CD8-positive, alpha-beta memory T cell (primary cell): ENCODE data around the gene RAB15. TPM values are rescaled to one million over a fixed set of nuclear protein-coding genes. Genes with fewer than 3 reads are reported as not detected.
A peak's percentile ranks its signal among the peaks of the same experiment; 100 is the strongest.

Experiments
- CTCF ChIA-PET: fragments of 350-600 bp; sonication (Branson Sonifier 250); formaldehyde crosslinking; loops from one replicate; lab custom pipeline; 2021; ENCODE audit warnings: antibody characterized with exemption; lab: Charles Lee
- POLR2A ChIA-PET: fragments of 350-600 bp; sonication (Branson Sonifier 250); formaldehyde crosslinking; loops from one replicate; lab custom pipeline; 2021; ENCODE audit warnings: antibody characterized with exemption; lab: Charles Lee
- DNase-seq, 5 donors: peaks; one replicate each; pipeline versions ENCODE4 v3.0.0 to v3.0.0-alpha.2; 2020 to 2022; ENCODE audit warnings: mixed read lengths in 1 of 5
- H3K27ac ChIP-seq: one replicate; pipeline ENCODE4 v1.7.0; 2013; ENCODE audit warnings: low read depth, mild to moderate bottlenecking, low read length, moderate library complexity
- H3K27me3 ChIP-seq: 2 replicates; pipeline ENCODE4 v1.7.0; 2013; ENCODE audit warnings: low read length, mild to moderate bottlenecking; ENCODE audit not compliant: insufficient read depth, poor library complexity, severe bottlenecking
- H3K36me3 ChIP-seq: 2 replicates; pipeline ENCODE4 v1.7.0; 2013; ENCODE audit warnings: mild to moderate bottlenecking, low read length, moderate library complexity; ENCODE audit not compliant: insufficient read depth
- H3K4me1 ChIP-seq: 2 replicates; pipeline ENCODE4 v1.7.0; 2013; ENCODE audit warnings: mild to moderate bottlenecking, low read length, moderate library complexity; ENCODE audit not compliant: insufficient read depth
- H3K4me3 ChIP-seq: 2 replicates; pipeline ENCODE4 v1.7.0; 2013; ENCODE audit warnings: mild to moderate bottlenecking, low read length
- H3K9me3 ChIP-seq: 2 replicates; pipeline ENCODE4 v1.7.0; 2013; ENCODE audit warnings: mild to moderate bottlenecking, low read length
- H3K27ac Mint-ChIP-seq, 8 donors: one replicate each; pipeline ENCODE4 v1.8.0; 2020 to 2021; ENCODE audit warnings: mixed read lengths in 8 of 8, mild to moderate bottlenecking in 6 of 8, inconsistent platforms in 3 of 8, moderate library complexity in 3 of 8
- H3K27me3 Mint-ChIP-seq, 2 donors: one replicate each; pipeline ENCODE4 v1.8.0; 2020 to 2021; ENCODE audit warnings: mixed read lengths in 2 of 2, mild to moderate bottlenecking in 1 of 2, moderate library complexity in 1 of 2
- H3K36me3 Mint-ChIP-seq, 3 donors: one replicate each; pipeline ENCODE4 v1.8.0; 2020 to 2021; ENCODE audit warnings: mixed read lengths in 3 of 3, inconsistent platforms in 1 of 3, mild to moderate bottlenecking in 1 of 3
- H3K4me1 Mint-ChIP-seq, 3 donors: one replicate each; pipeline ENCODE4 v1.8.0; 2020 to 2021; ENCODE audit warnings: mixed read lengths in 3 of 3, inconsistent platforms in 1 of 3, mild to moderate bottlenecking in 1 of 3
- H3K4me3 Mint-ChIP-seq, 7 donors: one replicate each; pipeline ENCODE4 v1.8.0; 2020 to 2021; ENCODE audit warnings: mixed read lengths in 7 of 7, mild to moderate bottlenecking in 6 of 7, moderate library complexity in 4 of 7, inconsistent platforms in 2 of 7
- H3K9me3 Mint-ChIP-seq, 5 donors: one replicate each; pipeline ENCODE4 v1.8.0; 2020 to 2022; ENCODE audit warnings: mixed read lengths in 5 of 5, mild to moderate bottlenecking in 3 of 5, moderate library complexity in 2 of 5, inconsistent platforms in 1 of 5
- polyA plus RNA-seq: library from polyadenylated mRNA; unstranded; fragments of 300-500 nt; fragmentation: Illumina TruSeq; gene quantifications from one replicate; pipeline ENCODE4 v1.2.3, GENCODE V29; 2021
- total RNA-seq, 2 experiments: library from RNA; stranded (reverse); gene quantifications; one replicate each; pipeline ENCODE4 v1.2.3, GENCODE V29; 2021

Gene RAB15
- total and polyA plus RNA-seq, 3 experiments from 2014 or later: 4.2 to 4.9 (median 4.7) TPM

DNA sequence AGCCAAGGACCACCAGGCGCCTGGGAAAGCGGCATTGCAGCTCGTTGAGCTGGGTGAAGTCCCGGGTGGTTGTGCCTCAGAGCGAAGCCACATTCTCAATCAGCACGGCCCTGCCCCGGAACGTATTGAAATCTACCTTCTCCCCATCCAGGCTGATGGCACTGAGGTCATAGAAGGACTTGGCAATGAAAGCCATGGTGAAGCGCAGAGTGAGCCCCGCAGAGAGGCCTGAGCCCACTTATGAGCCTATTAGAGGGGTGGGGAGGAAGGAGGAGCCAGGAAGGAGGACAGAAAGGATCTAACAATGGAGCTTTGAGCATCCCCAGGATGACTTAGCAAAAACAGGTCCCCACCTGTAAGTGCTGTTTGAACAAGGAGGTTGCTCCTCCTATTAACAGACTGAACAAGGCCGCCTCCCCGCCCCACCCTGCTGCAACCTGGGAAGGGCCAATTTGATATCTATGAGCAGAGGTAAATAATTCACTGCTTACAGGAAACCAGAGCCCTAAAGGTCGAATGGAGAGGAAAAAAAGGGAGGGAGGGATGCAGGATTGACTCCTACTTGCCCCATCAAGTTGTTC is 29.5 kb downstream of the RAB15 start, which contains the start of gene GPX2:
TSS of gene GPX2 (minus strand) at position 215 of the 581 bp plus-strand sequence. CDS start at position 196, 19 bp downstream.
- no peaks in the 10 kb centered on the region for H3K9me3 Mint-ChIP-seq
- no peak within 1 kb of the TSS for H3K4me3 Mint-ChIP-seq
- peaks cover 4 to 86% (median 16%) of the 10 kb centered on the region in 3 donors for H3K36me3 Mint-ChIP-seq
- H3K27ac ChIP-seq: no peak within 1 kb of the TSS
- peaks cover 31 to 75% (median 64%) of the 10 kb centered on the region in 3 donors for H3K4me1 Mint-ChIP-seq
- H3K27me3 ChIP-seq: no peaks in the 10 kb centered on the region
- no peak within 1 kb of the TSS for H3K4me3 ChIP-seq
- H3K36me3 ChIP-seq: no peaks in the 10 kb centered on the region
- no peaks in the 10 kb centered on the region for H3K27me3 Mint-ChIP-seq
- H3K4me1 ChIP-seq: peaks cover 5% of the 10 kb centered on the region
- H3K9me3 ChIP-seq: no peaks in the 10 kb centered on the region
- ChIA-PET CTCF (no interaction called here), POLR2A (no interaction called here)
- peak within 1 kb of the TSS in 7 of 8 donors; percentile 19 to 87 (median 68) for H3K27ac Mint-ChIP-seq
- DNase-seq: no peak

- Histone ChIP-seq H3K4me3 (no peak overlapping the region), H3K36me3 (no peaks in the 10 kb centered on the region), H3K9me3 (no peaks in the 10 kb centered on the region), H3K27me3 (no peaks in the 10 kb centered on the region), H3K27ac (no peak overlapping the region), H3K4me1 (peaks cover 20% of the 10 kb centered on the region)
- Mint-ChIP-seq H3K4me3 (no peak overlapping the region), H3K36me3 (peaks cover 4 to 89% (median 19%) of the 10 kb centered on the region in 3 donors), H3K27me3 (no peaks in the 10 kb centered on the region), H3K4me1 (peaks cover 47 to 83% (median 81%) of the 10 kb centered on the region in 3 donors), H3K27ac (peak overlapping the region in 4 of 8 donors; percentile 34 to 80 (median 64)), H3K9me3 (no peaks in the 10 kb centered on the region)
- DNase-seq: no peak
- ChIA-PET POLR2A (interaction anchor here (0.7 kb wide), 1 partner anchor 16 kb away, joined by 5 read pairs; no protein-coding TSS in a partner anchor), CTCF (interaction anchor here (1.1 kb wide), 1 partner anchor 9 kb away, joined by 3 read pairs; no protein-coding TSS in a partner anchor)
Observed at GRCh38 chr14:64940336-64940910, 31.7 kb downstream of the RAB15 start.

- Mint-ChIP-seq H3K4me3 (no peak overlapping the region), H3K27me3 (no peaks in the 10 kb centered on the region), H3K36me3 (peaks cover 0 to 88% (median 17%) of the 10 kb centered on the region in 3 donors), H3K9me3 (no peaks in the 10 kb centered on the region), H3K4me1 (peaks cover 52 to 85% (median 83%) of the 10 kb centered on the region in 3 donors), H3K27ac (peak overlapping the region in 5 of 8 donors; percentile 24 to 62 (median 37))
- H3K4me3 ChIP-seq: no peak overlapping the region
- ChIA-PET CTCF (interaction anchor here (1.1 kb wide), 2 partner anchors 9 to 13 kb away, joined by 3 read pairs; no protein-coding TSS in a partner anchor), POLR2A (interaction anchor here (0.7 kb wide), 1 partner anchor 15 kb away, joined by 5 read pairs; no protein-coding TSS in a partner anchor)
- DNase-seq: no peak
- no peaks in the 10 kb centered on the region for H3K9me3 ChIP-seq
- H3K4me1 ChIP-seq: peaks cover 20% of the 10 kb centered on the region
- no peaks in the 10 kb centered on the region for H3K36me3 ChIP-seq
- H3K27ac ChIP-seq: no peak overlapping the region
- no peaks in the 10 kb centered on the region for H3K27me3 ChIP-seq
Observed at GRCh38 chr14:64939817-64940190, 32.3 kb downstream of the RAB15 start.

GRCh38 chr14:64938972-64939816 is 32.9 kb downstream of the RAB15 start:
- peaks cover 20% of the 10 kb centered on the region for H3K4me1 ChIP-seq
- ChIA-PET POLR2A (no interaction called here), CTCF (interaction anchor here (0.8 to 1.1 kb wide), 2 partner anchors 14 to 25 kb away, joined by 3 read pairs; partner anchors contain the start of gene CHURC1)
- H3K36me3 Mint-ChIP-seq: peaks cover 0 to 88% (median 19%) of the 10 kb centered on the region in 3 donors
- H3K4me3 ChIP-seq: no peak overlapping the region
- H3K4me1 Mint-ChIP-seq: peaks cover 56 to 89% (median 87%) of the 10 kb centered on the region in 3 donors
- H3K27me3 Mint-ChIP-seq: no peaks in the 10 kb centered on the region
- no peaks in the 10 kb centered on the region for H3K36me3 ChIP-seq
- H3K27me3 ChIP-seq: no peaks in the 10 kb centered on the region
- H3K27ac Mint-ChIP-seq: peak overlapping the region in 6 of 8 donors; percentile 24 to 85 (median 72)
- no peak for DNase-seq
- H3K9me3 ChIP-seq: no peaks in the 10 kb centered on the region
- no peak overlapping the region for H3K27ac ChIP-seq
- no peak overlapping the region for H3K4me3 Mint-ChIP-seq
- no peaks in the 10 kb centered on the region for H3K9me3 Mint-ChIP-seq

DNA sequence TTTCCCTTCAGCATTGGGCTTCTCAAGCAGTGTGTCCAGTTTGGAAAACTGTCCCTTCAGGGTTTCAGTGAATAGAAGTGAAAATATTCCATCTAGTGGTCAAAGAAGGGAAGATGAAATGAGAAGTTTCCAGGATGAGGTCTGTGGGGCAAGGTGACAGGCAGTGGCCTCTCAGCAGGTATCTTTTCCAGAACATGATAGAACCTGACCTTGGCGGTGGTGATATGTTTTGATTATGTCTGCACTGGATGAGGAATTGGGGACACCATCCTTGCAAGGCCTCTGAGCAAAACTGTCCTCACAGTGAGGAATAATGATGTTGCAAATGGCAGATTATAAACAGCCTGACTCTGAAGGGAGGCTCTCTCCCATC is 34.3 kb downstream of the RAB15 start:
- Mint-ChIP-seq H3K27me3 (no peaks in the 10 kb centered on the region), H3K27ac (peak overlapping the region in 5 of 8 donors; percentile 41 to 85 (median 66)), H3K36me3 (peaks cover 0 to 88% (median 19%) of the 10 kb centered on the region in 3 donors), H3K9me3 (no peaks in the 10 kb centered on the region), H3K4me3 (no peak overlapping the region), H3K4me1 (peaks cover 49 to 79% (median 76%) of the 10 kb centered on the region in 3 donors)
- Histone ChIP-seq H3K9me3 (no peaks in the 10 kb centered on the region), H3K27me3 (no peaks in the 10 kb centered on the region), H3K27ac (no peak overlapping the region), H3K36me3 (peaks cover 10% of the 10 kb centered on the region), H3K4me3 (no peak overlapping the region), H3K4me1 (peaks cover 24% of the 10 kb centered on the region)
- POLR2A ChIA-PET: no interaction called here
- no peak for DNase-seq
- CTCF ChIA-PET: interaction anchor here (2.1 to 2.2 kb wide), 2 partner anchors 10 to 115 kb away, joined by 5 to 8 read pairs; no protein-coding TSS in a partner anchor

- Mint-ChIP-seq H3K4me1 (peaks cover 50 to 76% (median 74%) of the 10 kb centered on the region in 3 donors), H3K4me3 (no peak overlapping the region)
- POLR2A ChIA-PET: interaction anchor here (0.6 kb wide), 1 partner anchor 248 kb away, joined by 3 read pairs; no protein-coding TSS in a partner anchor
Observed at GRCh38 chr14:64937171-64937820, 34.8 kb downstream of the RAB15 start.

GRCh38 chr14:64935508-64935907 is 36.6 kb downstream of the RAB15 start:
- Mint-ChIP-seq H3K4me1 (peaks cover 51 to 70% (median 63%) of the 10 kb centered on the region in 3 donors), H3K9me3 (no peaks in the 10 kb centered on the region)

More at GRCh38 chr14:64937171-64937820, 34.8 kb downstream of the RAB15 start:
- H3K9me3 Mint-ChIP-seq: no peaks in the 10 kb centered on the region
- H3K27ac ChIP-seq: no peak overlapping the region
- CTCF ChIA-PET: interaction anchor here (1.2 to 2.2 kb wide), 5 partner anchors 10 to 114 kb away, joined by 3 to 8 read pairs (median 6); no protein-coding TSS in a partner anchor
- H3K36me3 Mint-ChIP-seq: peaks cover 0 to 91% (median 20%) of the 10 kb centered on the region in 3 donors
- H3K36me3 ChIP-seq: peaks cover 15% of the 10 kb centered on the region
- DNase-seq: no peak
- no peak overlapping the region for H3K4me3 ChIP-seq
- peaks cover 28% of the 10 kb centered on the region for H3K4me1 ChIP-seq
- H3K27me3 ChIP-seq: no peaks in the 10 kb centered on the region
- H3K27ac Mint-ChIP-seq: peak overlapping the region in 7 of 8 donors; percentile 10 to 85 (median 61)
- H3K9me3 ChIP-seq: no peaks in the 10 kb centered on the region
- no peaks in the 10 kb centered on the region for H3K27me3 Mint-ChIP-seq

More at GRCh38 chr14:64935508-64935907, 36.6 kb downstream of the RAB15 start:
- Mint-ChIP-seq H3K27ac (peak overlapping the region in 7 of 8 donors; percentile 49 to 94 (median 70)), H3K36me3 (peaks cover 0 to 92% (median 19%) of the 10 kb centered on the region in 3 donors), H3K27me3 (no peaks in the 10 kb centered on the region), H3K4me3 (peak overlapping the region; percentile 8 to 74 (median 67))
- no peak overlapping the region for H3K4me3 ChIP-seq
- H3K27me3 ChIP-seq: no peaks in the 10 kb centered on the region
- DNase-seq: no peak
- POLR2A ChIA-PET: interaction anchor here (0.5 kb wide), 1 partner anchor 21 kb away, joined by 3 read pairs; no protein-coding TSS in a partner anchor
- no peak overlapping the region for H3K27ac ChIP-seq
- H3K9me3 ChIP-seq: no peaks in the 10 kb centered on the region
- H3K36me3 ChIP-seq: peaks cover 25% of the 10 kb centered on the region
- CTCF ChIA-PET: interaction anchor here (1.0 to 2.2 kb wide), 7 partner anchors 8 to 112 kb away, joined by 3 to 8 read pairs (median 5); no protein-coding TSS in a partner anchor
- H3K4me1 ChIP-seq: peaks cover 46% of the 10 kb centered on the region
